CD4-positive, alpha-beta memory T cell (primary cell): ENCODE results near the gene OPN3. TPM values are rescaled to one million over a fixed set of nuclear protein-coding genes. Genes with fewer than 3 reads are reported as not detected.

Experiments used
- polyA plus RNA-seq, 2 donors: library from polyadenylated mRNA; unstranded; fragments of 300-500 nt; fragmentation: Illumina TruSeq; gene quantifications; one replicate each; pipeline ENCODE4 v1.2.3, GENCODE V29; 2021
- total RNA-seq, 2 experiments: library from RNA; stranded (reverse); gene quantifications; one replicate each; pipeline ENCODE4 v1.2.3, GENCODE V29; 2021

The OPN3 gene
- total and polyA plus RNA-seq, 4 experiments from 2014 or later: 3.9 to 17.5 (median 8.9) TPM

Other genes with a start within 250 kb of the OPN3 start
- 10 to 100 TPM; 21.0 to 25.9 TPM for gene FH, start 120.6 kb downstream of the OPN3 start, total RNA-seq
- 10 to 100 TPM; 31.1 to 36.2 TPM for gene FH, start 120.6 kb downstream of the OPN3 start, polyA plus RNA-seq
- 1 to 10 TPM in 1 of 2 experiments, under 1 TPM in 1; 0.44 to 1.1 TPM for gene KMO, start 108.0 kb downstream of the OPN3 start, total RNA-seq
- gene KMO, start 108.0 kb downstream of the OPN3 start, polyA plus RNA-seq: under 1 TPM in 1 of 2 donors, not detected in 1; 0.37 TPM
- gene CHML, start within 50 bp of the OPN3 start, total RNA-seq: 1 to 10 TPM; 7.5 to 8.8 TPM
- gene CHML, start within 50 bp of the OPN3 start, polyA plus RNA-seq: 1 to 10 TPM; 2.2 to 2.5 TPM
- not detected for gene WDR64, start 11.9 kb upstream of the OPN3 start, total RNA-seq
- gene WDR64, start 11.9 kb upstream of the OPN3 start, polyA plus RNA-seq: under 1 TPM in 1 of 2 donors, not detected in 1; 0.16 TPM
- gene EXO1, start 207.8 kb upstream of the OPN3 start, total RNA-seq: under 1 TPM; 0.41 to 0.44 TPM
- gene EXO1, start 207.8 kb upstream of the OPN3 start, polyA plus RNA-seq: not detected